ENCODE data around the gene LSP1.

GRCh38 chr11:1899090-1899489 lies 46.2 kb downstream of the LSP1 start:
- TF ChIP-seq CTCF (conservative IDR thresholded peaks at IDR 0.05 in 1 of 2, IDR thresholded peaks at IDR 0.05 in 1 of 2; ENCODE audit: low read depth in 1 of 2, low read length in 2 of 2) (no peak), EZH2 (IDR thresholded peaks at IDR 0.05; ENCODE audit: low read length, missing control alignments) (no peak)

Measured in fibroblast of lung (primary cell).